A673 (cell line): Measurements from ENCODE around the gene ARFIP1. TPM values are rescaled to one million over a fixed set of nuclear protein-coding genes. Genes with fewer than 3 reads are reported as not detected.

ENCODE experiments used
- BruUV-seq: library from RNA; stranded (reverse); fragments of 400-500 nt; replicated peaks from 2 replicates; lab custom pipeline; 2021; lab: Mats Ljungman, UMichigan
- CTCF ChIA-PET: fragments of 300-600 bp; sonication (Branson Sonifier 250); formaldehyde crosslinking; loops from one replicate; lab custom pipeline; 2022; ENCODE audit warnings: antibody characterized with exemption; lab: Charles Lee
- POLR2A ChIA-PET: fragments of 300-600 bp; sonication (Branson Sonifier 250); formaldehyde crosslinking; loops from one replicate; lab custom pipeline; 2022; ENCODE audit warnings: antibody characterized with exemption; ENCODE audit not compliant: low non-redundant PET; lab: Charles Lee
- DNase-seq: peaks from one replicate; pipeline ENCODE4 v3.0.0-alpha.2; 2015; ENCODE audit warnings: low spot score
- H3K27ac ChIP-seq: fragments of 200-600 bp; sonication (generic); 2 replicates; pipeline ENCODE4 v1.5.1; 2016; ENCODE audit warnings: mixed run types, low read depth, mild to moderate bottlenecking, mixed read lengths, antibody characterized with exemption, low read length; ENCODE audit not compliant: poor library complexity, severe bottlenecking
- H3K27me3 ChIP-seq: fragments of 200-600 bp; sonication (generic); replicated peaks from 2 replicates; pipeline ENCODE4 v1.6.1; 2017; ENCODE audit warnings: mixed run types, low read depth, mild to moderate bottlenecking, mixed read lengths, antibody characterized with exemption, low read length; ENCODE audit not compliant: insufficient read depth, poor library complexity
- H3K36me3 ChIP-seq: fragments of 200-600 bp; sonication (generic); 2 replicates; pipeline ENCODE4 v1.6.1; 2016; ENCODE audit warnings: mixed run types, mild to moderate bottlenecking, mixed read lengths, antibody characterized with exemption, low read length; ENCODE audit not compliant: insufficient read depth, poor library complexity, severe bottlenecking
- H3K4me1 ChIP-seq: fragments of 200-600 bp; sonication (generic); 2 replicates; pipeline ENCODE4 v1.6.1; 2017; ENCODE audit warnings: mixed run types, mild to moderate bottlenecking, mixed read lengths, antibody characterized with exemption, low read length; ENCODE audit not compliant: insufficient read depth, poor library complexity, severe bottlenecking
- H3K4me3 ChIP-seq: fragments of 200-600 bp; sonication (generic); 2 replicates; pipeline ENCODE4 v1.5.1; 2016; ENCODE audit warnings: low read depth, mixed run types, mild to moderate bottlenecking, mixed read lengths, low read length; ENCODE audit not compliant: poor library complexity, severe bottlenecking
- H3K9me3 ChIP-seq: fragments of 200-600 bp; sonication (generic); 2 replicates; pipeline ENCODE4 v1.6.1; 2016; ENCODE audit warnings: mixed run types, low read depth, mild to moderate bottlenecking, mixed read lengths, antibody characterized with exemption, low read length; ENCODE audit not compliant: poor library complexity, severe bottlenecking
- EZH2 ChIP-seq: fragments of 200-600 bp; sonication (generic); IDR thresholded peaks from 2 replicates; pipeline ENCODE4 v1.6.1; 2017; ENCODE audit warnings: borderline replicate concordance, low read depth, mild to moderate bottlenecking, mixed read lengths, antibody characterized with exemption, low read length; ENCODE audit not compliant: poor library complexity, severe bottlenecking
- intact Hi-C: fragments of 100-400 bp; cut with micrococcal nuclease; formaldehyde crosslinking; loops from one replicate; pipeline ENCODE4 v1.10.0; 2022; ENCODE audit not compliant: unreplicated experiment
- total RNA-seq: library from RNA; stranded (reverse); gene quantifications from 2 replicates; pipeline ENCODE4 v1.2.3, GENCODE V29; 2021
- TF ChIP-seq, protein P1 (sequence below): fragments of 300-800, 200-600 bp; sonication (generic); conservative IDR thresholded peaks from 2 replicates; pipeline ENCODE4 v1.5.1; 2017; ENCODE audit warnings: low read depth, mild to moderate bottlenecking, antibody characterized with exemption, low read length, moderate library complexity, mixed read lengths

Gene ARFIP1
- total RNA-seq, 1 experiment from 2014 or later, result 30.4 TPM

DNA sequence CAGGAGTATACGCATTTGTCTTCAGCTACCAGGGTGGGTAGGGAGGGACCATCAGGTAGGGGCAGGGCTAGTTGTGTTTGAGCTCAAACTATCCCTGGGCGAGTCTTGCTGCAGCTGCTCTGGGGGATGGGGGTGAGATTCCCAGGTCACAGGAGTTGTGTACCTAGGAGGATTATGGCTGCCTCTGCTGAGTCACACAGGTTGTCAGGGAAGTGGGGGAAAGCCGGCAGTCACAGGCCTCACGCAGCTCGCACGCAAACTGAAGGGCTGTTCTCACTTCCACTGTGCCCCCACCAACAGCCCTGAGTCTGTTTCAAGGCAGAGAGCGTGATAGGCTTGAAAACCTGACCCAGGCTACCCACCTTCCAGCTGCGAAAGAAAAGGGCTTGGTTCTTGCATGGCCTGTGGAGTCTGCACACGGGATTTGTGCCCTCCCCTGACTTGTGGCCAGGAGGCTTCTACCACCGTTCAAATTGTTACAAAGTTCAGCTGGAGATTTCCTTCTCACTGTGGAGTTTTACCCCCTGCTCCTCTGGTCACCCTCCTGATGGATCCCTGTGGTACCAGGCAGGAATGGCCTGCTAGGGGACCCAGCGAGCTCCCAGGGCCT, 63.8 kb downstream of the ARFIP1 start:
- Histone ChIP-seq H3K27ac (no peak overlapping the region), H3K4me3 (no peak overlapping the region), H3K9me3 (no peaks in the 10 kb centered on the region), H3K27me3 (no peaks in the 10 kb centered on the region), H3K4me1 (no peaks in the 10 kb centered on the region), H3K36me3 (no peaks in the 10 kb centered on the region)
- intact Hi-C loops, result loop anchor here (10.0 kb wide), 1 partner anchor 471 kb away; no protein-coding TSS in a partner anchor
- ChIA-PET POLR2A (no interaction called here), CTCF (no interaction called here)
- no TSS peak for BruUV-seq
- TF ChIP-seq, protein P1, sequence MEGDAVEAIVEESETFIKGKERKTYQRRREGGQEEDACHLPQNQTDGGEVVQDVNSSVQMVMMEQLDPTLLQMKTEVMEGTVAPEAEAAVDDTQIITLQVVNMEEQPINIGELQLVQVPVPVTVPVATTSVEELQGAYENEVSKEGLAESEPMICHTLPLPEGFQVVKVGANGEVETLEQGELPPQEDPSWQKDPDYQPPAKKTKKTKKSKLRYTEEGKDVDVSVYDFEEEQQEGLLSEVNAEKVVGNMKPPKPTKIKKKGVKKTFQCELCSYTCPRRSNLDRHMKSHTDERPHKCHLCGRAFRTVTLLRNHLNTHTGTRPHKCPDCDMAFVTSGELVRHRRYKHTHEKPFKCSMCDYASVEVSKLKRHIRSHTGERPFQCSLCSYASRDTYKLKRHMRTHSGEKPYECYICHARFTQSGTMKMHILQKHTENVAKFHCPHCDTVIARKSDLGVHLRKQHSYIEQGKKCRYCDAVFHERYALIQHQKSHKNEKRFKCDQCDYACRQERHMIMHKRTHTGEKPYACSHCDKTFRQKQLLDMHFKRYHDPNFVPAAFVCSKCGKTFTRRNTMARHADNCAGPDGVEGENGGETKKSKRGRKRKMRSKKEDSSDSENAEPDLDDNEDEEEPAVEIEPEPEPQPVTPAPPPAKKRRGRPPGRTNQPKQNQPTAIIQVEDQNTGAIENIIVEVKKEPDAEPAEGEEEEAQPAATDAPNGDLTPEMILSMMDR, result no peak
- no peak for TF ChIP-seq EZH2
- DNase-seq, result no peak

DNA sequence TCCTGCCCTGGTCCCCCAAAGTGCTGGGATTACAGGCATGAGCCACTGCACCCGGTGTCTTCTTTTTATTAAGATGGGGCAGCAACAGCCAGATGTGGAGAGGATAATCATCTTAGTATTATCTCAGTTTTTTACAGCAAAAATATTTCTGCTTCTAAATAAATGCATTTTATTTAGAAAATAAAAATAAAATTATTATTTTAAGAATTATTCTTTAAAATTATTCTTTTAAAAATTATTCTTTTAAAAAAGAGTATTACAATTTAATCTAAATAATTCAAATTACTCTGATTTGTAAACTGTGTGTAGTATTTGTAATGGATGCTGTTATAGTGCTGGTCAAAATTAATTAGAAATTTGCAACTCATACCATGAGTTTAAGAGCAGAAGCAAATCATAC, 67.6 kb downstream of the ARFIP1 start:
- ChIA-PET CTCF (interaction anchor here (0.5 to 2.1 kb wide), 3 partner anchors 236 to 292 kb away, joined by 7 to 9 read pairs (median 8); no protein-coding TSS in a partner anchor), POLR2A (no interaction called here)
- H3K27me3 ChIP-seq, result no peaks in the 10 kb centered on the region
- TF ChIP-seq EZH2, result no peak
- TF ChIP-seq, protein P1, result no peak
- no peaks in the 10 kb centered on the region for H3K36me3 ChIP-seq
- no peak overlapping the region for H3K27ac ChIP-seq
- no peaks in the 10 kb centered on the region for H3K4me1 ChIP-seq
- DNase-seq, result no peak
- no peaks in the 10 kb centered on the region for H3K9me3 ChIP-seq
- intact Hi-C loops, result loop anchor here (10.0 kb wide), 1 partner anchor 467 kb away; no protein-coding TSS in a partner anchor
- H3K4me3 ChIP-seq, result no peak overlapping the region
- no TSS peak for BruUV-seq

DNA sequence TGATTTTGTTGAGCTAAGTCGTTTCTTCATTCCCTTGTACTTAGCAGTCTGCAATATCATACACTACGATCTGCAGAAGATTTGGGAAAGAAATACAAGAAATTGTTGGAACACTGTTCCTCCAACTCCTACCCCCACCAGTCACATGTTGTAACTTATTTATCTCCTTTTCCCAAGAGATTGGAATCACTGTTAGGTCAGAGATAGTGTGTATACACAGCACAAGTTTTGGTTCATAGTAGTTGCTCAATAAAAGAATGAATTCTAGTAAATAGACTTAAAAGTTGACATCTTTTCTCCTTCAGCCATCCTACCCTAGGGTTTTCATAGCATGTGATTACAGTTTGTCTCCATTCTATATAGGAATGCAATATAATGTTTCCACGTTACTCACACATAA, 68.8 kb downstream of the ARFIP1 start:
- H3K27ac ChIP-seq, result no peak overlapping the region
- ChIA-PET CTCF (no interaction called here), POLR2A (no interaction called here)
- intact Hi-C loops, result loop anchor here (1.0 to 10.0 kb wide), 2 partner anchors 280 to 466 kb away; no protein-coding TSS in a partner anchor
- no peaks in the 10 kb centered on the region for H3K36me3 ChIP-seq
- H3K9me3 ChIP-seq, result peaks cover 9% of the 10 kb centered on the region
- no peak for DNase-seq
- no TSS peak for BruUV-seq
- TF ChIP-seq, protein P1, result no peak
- TF ChIP-seq EZH2, result no peak
- H3K4me3 ChIP-seq, result no peak overlapping the region
- no peaks in the 10 kb centered on the region for H3K27me3 ChIP-seq
- H3K4me1 ChIP-seq, result no peaks in the 10 kb centered on the region
